NCI-H226 (cell line): ENCODE measurements around the gene LDB3.

Source experiments
- DNase-seq: peaks from one replicate; pipeline ENCODE4 v3.0.0-alpha.2; 2015

Gene LDB3

DNA sequence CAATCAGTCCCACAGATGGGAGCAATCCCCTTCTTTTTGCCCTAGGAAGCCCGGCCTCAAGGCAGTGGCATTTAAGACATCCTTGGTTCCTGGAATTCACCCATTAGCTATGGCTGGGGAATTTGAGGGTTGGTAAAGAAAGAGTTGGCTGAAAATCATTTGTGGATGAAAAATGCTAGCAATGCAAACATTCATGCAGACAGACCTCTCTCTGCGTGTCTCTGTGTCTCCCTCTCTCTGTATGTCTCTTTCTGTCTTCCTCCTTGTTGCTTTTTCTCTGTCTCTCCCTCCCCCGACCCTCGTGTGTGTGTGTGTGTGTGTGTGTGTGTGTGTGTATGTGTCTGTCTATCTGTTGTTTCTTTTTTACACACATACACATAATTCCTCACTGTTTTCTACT is 19.4 kb downstream of the LDB3 start:
- peak; percentile 56 for DNase-seq

DNA sequence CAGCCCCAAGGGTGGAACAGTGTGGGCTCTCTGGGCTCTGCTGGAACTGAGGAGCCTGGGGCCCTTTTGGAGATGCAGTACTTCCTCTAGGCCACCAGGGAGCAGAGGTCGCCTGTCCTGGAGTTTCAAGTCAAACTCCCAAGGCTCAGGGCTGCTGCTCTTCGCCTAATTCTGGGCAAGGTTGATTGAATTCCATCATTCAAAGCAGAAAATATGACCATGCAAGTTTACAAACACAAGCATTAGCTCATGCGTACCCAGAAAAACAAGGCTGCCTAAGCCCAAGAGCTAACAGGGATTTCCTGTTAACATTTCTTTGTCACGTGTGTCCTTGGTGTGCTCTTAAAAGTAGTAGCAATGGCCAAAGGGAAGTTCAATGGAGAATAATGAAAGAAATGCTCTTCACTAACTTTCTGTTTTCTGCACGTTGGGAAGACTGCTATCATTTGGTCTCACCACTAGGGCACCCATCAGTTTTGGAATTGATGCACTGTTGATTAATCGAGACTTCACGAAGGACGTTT is 20.1 kb downstream of the LDB3 start:
- DNase-seq: peak; percentile 33

- no peak for DNase-seq
Measured at GRCh38 chr10:86689146-86689545, 20.8 kb downstream of the LDB3 start.

- no peak for DNase-seq
Measured at GRCh38 chr10:86690231-86690630, 21.9 kb downstream of the LDB3 start.

DNA sequence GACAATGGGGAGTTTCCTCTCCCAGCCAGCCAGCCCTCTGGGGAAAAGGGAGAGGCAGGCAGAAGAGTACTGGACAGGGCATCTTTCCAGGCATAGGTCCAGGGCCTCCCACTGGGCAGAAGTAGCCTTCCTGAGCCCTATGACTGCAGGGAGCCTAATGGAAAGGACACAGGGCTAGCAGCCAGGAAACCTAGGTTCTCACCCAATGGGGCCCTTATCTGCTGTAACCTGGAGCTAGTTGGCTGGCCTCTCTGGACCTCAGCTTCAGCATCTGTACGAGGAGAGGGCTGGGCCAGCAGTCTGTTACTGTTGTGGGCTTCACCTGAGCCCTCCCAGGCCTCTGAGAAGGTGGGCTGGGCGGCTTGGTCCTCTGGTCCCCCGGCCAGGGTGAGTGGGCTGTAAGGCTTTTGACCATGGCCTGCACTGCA is 22.4 kb downstream of the LDB3 start:
- no peak for DNase-seq

DNA sequence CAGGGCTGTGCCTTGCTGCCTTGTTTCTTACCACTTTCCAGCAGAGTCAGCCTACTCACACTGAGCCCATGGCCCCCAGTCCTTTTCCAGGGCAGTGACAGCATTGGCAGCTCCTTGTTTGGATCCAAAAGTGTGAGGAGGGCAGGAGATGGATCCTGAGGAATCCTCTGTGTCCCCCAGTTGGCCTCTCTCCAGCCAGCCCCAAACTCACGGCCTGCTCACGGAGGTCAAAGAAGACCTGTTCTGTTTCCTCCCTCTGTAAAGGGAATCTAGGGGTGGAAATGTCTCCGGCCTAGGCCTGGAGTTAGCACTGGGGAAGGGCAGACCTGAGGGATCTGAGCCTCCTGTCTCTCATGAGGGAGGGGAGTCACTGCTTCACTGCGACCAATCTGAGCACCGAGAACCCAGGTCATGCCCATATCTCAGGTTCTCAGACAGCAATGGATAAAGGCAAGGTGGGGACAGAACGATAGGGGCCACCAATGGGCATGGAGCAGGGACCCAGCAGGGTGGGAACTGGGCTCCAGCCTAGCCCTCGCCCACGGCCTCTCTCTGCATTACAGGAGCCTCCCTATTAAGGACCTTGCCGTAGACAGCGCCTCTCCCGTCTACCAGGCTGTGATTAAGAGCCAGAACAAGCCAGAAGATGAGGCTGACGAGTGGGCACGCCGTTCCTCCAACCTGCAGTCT is 23.2 kb downstream of the LDB3 start:
- DNase-seq: no peak

DNA sequence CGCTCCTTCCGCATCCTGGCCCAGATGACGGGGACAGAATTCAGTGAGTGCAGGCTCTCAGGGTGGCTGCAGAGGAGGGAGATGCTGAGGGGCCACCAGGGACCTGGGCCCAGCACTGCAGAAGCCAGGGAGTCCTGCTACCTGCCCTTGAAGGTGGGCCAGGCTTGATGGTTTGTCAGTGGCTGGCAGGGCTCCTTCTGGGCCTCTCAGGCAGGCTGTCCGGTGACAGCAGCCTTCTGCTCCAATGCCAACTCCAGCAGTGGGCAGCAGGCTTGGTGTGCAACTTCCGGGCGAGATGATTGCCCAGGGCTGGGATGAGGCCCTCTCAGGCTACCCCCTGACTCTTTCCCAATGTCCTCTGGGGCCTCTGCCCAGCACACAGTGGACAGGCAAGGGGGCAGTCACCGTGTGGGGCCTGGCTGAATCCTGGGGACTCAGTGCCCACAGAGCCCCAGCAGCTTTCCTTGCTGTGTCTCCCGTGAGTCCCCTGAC is 23.8 kb downstream of the LDB3 start:
- no peak for DNase-seq

- DNase-seq: no peak
Measured at GRCh38 chr10:86692664-86693063, 24.4 kb downstream of the LDB3 start.

GRCh38 chr10:86693275-86693674 is 25.0 kb downstream of the LDB3 start:
- no peak for DNase-seq

DNA sequence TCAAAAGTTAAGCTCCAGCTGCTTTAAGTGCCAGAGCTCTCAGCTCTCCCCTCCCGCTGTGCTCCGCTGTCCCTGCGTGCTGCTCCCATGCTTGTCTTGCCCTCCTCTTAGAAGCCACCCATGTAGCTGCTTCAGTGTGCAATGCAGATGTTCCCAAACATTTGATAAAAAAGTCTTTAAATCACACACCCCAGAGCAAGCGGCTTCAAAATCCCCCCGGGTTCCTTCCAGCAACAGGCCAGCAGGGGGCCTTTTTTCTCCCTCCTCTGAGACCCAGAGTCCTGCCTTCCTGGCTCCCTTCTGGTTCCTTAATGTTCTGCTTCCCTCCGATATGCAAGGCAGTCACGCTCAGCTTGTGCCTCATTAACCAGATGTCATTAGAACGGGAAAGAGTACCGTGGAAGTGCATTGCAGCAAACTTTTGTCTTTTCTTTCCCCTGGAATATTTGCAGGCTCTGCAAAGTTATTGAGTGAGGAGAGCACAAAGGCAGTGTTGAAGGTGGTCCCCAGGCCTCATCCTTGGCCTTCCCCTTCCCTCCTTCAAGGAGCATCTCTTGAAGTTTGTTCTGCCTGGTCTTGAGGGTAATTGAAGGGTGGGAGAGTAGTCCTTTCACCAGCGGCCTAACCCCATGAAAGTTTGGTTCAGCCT is 25.5 kb downstream of the LDB3 start:
- no peak for DNase-seq

DNA sequence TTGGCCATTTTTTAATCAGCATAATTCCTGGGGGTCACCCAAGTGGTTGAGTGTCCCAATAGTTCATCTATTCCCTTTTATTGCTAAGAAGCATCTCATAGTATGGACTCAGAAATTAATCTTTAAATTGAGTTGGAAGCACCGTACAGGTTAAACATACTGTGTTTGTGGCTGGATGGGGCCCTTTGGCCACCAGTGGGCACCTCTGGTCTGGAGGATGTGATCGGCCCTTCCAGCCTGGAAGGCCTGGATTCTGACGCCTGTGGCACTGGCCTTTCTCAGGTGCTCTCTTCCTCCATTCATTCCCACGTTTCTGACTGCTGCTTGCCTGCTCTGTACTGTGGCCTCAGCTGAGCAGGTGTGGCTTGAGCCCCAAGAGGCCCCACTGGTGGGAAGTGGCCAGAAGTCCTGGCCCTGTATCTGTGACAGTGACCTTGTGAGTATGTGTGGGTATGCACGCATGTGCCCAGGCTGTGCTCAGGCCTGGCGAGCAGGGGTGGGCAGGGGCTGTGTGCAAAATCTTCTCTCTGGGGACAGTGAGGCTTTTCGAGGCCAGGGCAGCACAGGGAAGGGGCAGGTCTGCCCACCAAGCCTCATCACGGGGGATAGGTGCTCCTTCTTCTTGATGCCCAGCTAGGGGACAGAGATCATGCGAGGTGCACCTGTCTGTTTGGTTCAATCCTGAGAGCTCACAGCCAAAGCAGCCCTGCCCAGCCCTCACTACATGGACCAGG is 30.1 kb downstream of the LDB3 start:
- DNase-seq: no peak

GRCh38 chr10:86699125-86699524 is 30.8 kb downstream of the LDB3 start:
- no peak for DNase-seq

DNA sequence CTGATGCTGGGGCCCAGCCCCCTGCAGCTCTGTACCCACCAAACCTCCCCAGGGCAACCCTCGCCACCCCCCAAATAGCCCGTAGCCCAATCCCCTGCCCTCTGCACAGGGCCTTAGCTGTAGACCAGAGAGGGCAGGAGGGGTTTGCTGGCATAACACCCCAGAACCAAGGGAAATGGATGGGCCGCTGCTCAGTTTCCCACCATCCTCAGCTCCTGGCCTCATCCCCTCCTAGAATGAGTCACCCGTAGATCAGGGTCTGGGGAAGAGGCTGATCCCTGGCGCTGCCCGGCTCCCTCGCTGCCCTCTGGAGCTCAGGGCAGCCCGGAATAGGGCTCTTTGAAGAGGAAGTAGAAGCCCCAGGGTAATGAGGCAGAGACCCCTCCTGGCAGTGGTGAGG is 31.2 kb downstream of the LDB3 start:
- DNase-seq: no peak

GRCh38 chr10:86699991-86700840 is 31.9 kb downstream of the LDB3 start:
- DNase-seq: no peak

DNA sequence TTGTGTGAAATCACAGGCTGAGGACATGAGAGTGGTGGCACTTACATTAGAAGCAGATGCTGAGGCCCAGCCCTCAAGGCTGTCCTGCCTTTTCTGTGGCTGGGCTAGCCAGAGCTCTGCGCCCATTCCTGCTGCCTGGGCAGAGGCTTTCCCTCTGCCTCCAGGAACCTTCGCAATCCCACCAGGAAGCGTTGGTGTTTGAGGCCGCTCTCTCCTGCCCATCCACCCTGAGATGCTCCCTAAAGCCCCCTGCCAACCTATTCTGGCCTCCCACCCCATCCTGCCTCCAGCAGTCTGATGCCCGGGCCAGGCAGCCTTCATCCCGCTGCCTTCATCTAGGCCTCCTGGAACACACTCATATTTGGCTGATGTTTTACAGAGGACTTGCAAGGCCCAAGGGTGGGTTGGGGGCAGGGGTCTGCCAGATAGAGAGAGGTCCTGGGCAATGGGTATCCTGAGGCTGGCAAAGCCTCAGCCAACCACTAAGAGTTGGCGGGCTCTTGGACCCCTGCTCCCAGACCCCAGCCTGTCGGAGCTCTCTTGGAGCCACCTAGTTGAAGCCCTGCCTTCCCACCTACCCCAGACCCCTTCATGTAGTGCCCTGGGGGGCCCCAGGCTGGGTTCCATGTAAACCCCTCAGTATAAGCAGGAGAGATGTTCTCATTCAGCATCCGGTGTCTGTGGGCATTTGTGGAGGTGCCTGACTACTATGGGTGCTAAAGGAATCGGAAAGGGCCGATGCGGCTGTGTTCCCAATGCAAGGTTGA is 32.7 kb downstream of the LDB3 start:
- no peak for DNase-seq

GRCh38 chr10:86703176-86703575 is 34.9 kb downstream of the LDB3 start:
- DNase-seq: no peak

GRCh38 chr10:86705139-86705538 is 36.8 kb downstream of the LDB3 start:
- no peak for DNase-seq

DNA sequence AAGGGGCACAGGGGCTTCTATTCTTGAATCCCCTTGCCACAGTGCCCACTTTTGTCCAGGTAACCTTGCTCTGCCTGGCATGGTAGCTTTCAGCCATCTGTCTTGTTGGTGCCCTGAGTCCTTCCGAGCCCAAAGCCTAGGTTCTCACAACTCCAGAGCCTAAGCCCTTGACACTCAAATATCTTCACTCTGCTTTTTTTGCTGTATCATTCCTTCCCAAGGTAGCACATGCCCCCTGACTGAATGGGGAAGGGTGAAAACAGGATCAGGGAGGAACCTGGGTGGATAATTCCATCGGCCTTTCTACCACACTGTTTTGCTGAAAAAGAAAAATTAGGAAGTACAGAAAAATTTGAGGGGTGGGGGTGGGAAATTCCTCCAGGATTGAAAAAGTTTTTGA is 37.6 kb downstream of the LDB3 start:
- DNase-seq: no peak

DNA sequence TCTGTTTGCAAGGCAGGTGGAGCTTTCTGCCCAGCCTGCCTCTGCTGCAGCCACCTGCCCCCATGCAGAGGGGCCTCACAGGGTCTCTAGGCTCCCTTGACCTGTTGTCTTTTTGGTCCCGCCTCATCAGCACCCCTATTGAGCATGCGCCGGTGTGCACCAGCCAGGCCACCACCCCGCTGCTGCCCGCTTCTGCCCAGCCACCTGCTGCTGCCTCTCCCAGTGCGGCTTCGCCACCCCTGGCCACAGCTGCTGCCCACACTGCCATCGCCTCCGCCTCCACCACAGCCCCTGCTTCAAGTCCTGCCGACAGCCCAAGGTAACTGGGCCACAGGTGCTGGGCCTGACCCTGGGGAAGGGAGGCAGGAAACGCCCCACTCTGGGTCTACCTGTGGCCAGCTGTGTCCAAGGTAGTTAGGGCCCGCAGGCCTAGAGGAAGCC is 38.1 kb downstream of the LDB3 start:
- DNase-seq: no peak

- DNase-seq: no peak
Measured at GRCh38 chr10:86706977-86707376, 38.7 kb downstream of the LDB3 start.

DNA sequence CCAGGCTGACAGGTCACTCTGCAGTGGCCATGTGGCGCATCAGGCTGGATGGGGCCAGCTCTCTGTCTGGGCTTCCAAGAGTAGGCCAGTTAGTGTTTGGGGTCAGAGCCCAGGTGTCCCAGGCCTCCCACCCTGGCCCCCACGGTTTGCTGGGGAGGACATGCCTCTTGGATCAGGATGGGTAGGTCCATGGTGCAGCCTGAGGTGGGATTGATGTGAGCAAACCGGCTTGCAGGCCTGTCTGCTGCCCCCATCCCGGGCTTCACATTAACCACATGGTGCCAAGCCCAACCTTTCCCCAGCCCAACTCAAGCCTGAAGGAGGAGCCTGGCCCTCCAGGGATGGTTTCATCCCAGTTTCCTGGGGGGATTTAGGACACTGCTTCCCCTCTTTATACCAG is 39.2 kb downstream of the LDB3 start:
- DNase-seq: no peak
